MM.1S (cell line): ENCODE results near the gene CHDH.

Experiments
- CTCF ChIP-seq: fragments of 300-600 bp; sonication (generic); IDR thresholded peaks from 2 replicates; pipeline ENCODE4 v1.5.1; 2016; ENCODE audit warnings: antibody characterized with exemption, low read length, mixed read lengths
- EZH2 ChIP-seq: fragments of 300-600 bp; sonication (generic); optimal IDR thresholded peaks from 2 replicates; pipeline ENCODE3; 2017; ENCODE audit warnings: low read depth, mild to moderate bottlenecking, antibody characterized with exemption, low read length, mixed read lengths

DNA sequence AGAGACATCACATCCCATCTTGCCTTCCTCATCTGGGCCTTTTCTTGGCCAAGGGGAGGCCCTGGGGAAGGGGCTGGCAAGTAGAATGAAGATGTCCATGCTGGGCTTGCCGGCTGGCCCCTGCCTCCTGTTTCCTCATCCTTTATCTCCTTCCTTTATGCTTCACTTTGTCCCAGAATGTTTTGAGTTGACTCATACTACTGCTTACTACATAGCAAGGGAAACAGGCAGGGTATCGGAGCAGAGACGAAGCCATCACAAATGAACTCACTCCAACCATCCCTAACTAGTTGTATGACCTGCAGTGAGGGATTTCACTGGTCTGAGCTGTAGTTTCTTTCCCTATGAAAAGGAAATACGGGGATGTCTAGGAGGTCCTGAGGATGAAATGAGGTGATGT lies 66.0 kb downstream of the CHDH start:
- TF ChIP-seq CTCF (no peak), EZH2 (no peak)
